WTC11 (cell line): ENCODE data around the gene ITGA2B.

Source experiments
- ETV6 ChIP-seq: sonication (generic); formaldehyde crosslinking; IDR thresholded peaks from 2 replicates; pipeline ENCODE4 v1.8.1; 2022; ENCODE audit warnings: mild to moderate bottlenecking, missing genetic modification reagents
- FOXJ3 ChIP-seq: sonication (generic); formaldehyde crosslinking; IDR thresholded peaks from 2 replicates; pipeline ENCODE4 v1.9.0; 2021; ENCODE audit warnings: missing genetic modification reagents, mild to moderate bottlenecking, borderline replicate concordance
- JUN ChIP-seq: sonication (generic); formaldehyde crosslinking; IDR thresholded peaks from 2 replicates; pipeline ENCODE4 v1.8.0; 2023; ENCODE audit warnings: mild to moderate bottlenecking, missing genetic modification reagents
- NR2C2 ChIP-seq: sonication (generic); formaldehyde crosslinking; IDR thresholded peaks from 2 replicates; pipeline ENCODE4 v1.8.0; 2022; ENCODE audit warnings: mild to moderate bottlenecking, missing genetic modification reagents
- OVOL2 ChIP-seq: fragments of 250-450 bp; sonication (Bioruptor Pico); IDR thresholded peaks from 2 replicates; pipeline ENCODE4 v1.9.0; 2021; ENCODE audit warnings: mild to moderate bottlenecking, borderline replicate concordance
- PRRX2 ChIP-seq: fragments of 250-450 bp; sonication (Bioruptor Pico); IDR thresholded peaks from 2 replicates; pipeline ENCODE4 v1.8.0; 2021; ENCODE audit warnings: mild to moderate bottlenecking
- RELA ChIP-seq: sonication (generic); formaldehyde crosslinking; IDR thresholded peaks from 2 replicates; pipeline ENCODE4 v1.8.1; 2022; ENCODE audit warnings: missing genetic modification reagents, mild to moderate bottlenecking, borderline replicate concordance
- SMAD4 ChIP-seq: sonication (generic); formaldehyde crosslinking; IDR thresholded peaks from 2 replicates; pipeline ENCODE4 v1.8.0; 2022; ENCODE audit warnings: mild to moderate bottlenecking, missing genetic modification reagents
- SP1 ChIP-seq: sonication (generic); formaldehyde crosslinking; conservative IDR thresholded peaks from 2 replicates; pipeline ENCODE4 v1.8.1; 2022; ENCODE audit warnings: missing genetic modification reagents
- TF ChIP-seq, protein P1 (sequence below): fragments of 200-600 bp; IDR thresholded peaks from 2 replicates; pipeline ENCODE4 v1.8.0; 2022; ENCODE audit warnings: antibody characterized with exemption
- TF ChIP-seq, protein P2 (sequence below): fragments of 250-450 bp; sonication (Bioruptor Pico); IDR thresholded peaks from 2 replicates; pipeline ENCODE4 v1.9.0; 2021; ENCODE audit warnings: moderate library complexity, mild to moderate bottlenecking, inconsistent platforms, borderline replicate concordance
- TF ChIP-seq, protein P3 (sequence below): sonication (generic); formaldehyde crosslinking; IDR thresholded peaks from 2 replicates; pipeline ENCODE4 v1.8.1; 2023; ENCODE audit warnings: mild to moderate bottlenecking, moderate library complexity, missing genetic modification reagents

DNA sequence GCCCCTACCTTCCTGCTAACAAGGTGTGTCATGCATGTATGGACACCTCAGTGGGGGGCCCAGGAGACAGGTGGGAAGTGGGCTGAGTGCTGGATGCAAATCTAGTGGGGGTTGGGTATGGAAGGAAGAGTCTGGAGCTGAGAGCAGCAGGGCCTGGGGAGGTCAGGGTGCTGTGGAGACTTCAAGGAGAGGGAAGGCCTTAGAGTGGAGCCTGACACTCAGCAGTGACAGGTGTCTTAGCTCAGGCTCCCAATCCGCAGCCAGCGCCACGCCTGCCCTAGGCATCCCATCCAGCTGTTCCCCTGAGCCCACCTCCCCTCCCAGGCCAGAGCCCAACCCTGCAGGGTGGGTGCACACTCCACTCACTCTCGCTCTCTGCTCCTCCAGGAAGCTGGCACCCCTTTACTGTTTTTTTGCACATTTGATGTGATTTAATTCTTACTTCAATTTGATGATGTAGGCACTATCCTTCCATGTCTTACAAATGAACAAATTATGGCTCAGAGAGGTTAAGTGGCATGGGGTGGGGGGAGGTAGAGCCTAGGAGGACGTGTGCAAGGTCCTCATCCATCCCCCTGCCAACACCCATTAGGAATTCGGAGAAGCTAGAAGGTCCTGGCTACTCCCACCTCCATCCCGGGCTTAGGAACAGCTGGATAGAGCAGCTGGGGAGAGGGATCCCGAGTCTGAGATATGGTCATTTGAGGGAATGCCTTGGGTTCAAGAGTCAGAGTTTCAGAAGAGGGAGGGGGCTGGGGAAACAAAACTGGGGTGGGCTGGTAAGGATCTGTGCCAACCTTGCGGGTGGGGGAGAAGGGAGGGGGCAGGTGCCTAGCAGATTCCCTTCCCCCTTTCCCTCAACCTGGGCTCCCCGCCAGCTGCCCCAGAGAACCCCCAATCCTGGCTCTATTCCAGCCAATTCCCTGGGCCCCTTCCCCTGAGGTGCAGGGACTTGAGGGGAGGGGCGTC is 27.9 kb downstream of the ITGA2B start:
- TF ChIP-seq OVOL2, result no peak
- TF ChIP-seq, protein P1, sequence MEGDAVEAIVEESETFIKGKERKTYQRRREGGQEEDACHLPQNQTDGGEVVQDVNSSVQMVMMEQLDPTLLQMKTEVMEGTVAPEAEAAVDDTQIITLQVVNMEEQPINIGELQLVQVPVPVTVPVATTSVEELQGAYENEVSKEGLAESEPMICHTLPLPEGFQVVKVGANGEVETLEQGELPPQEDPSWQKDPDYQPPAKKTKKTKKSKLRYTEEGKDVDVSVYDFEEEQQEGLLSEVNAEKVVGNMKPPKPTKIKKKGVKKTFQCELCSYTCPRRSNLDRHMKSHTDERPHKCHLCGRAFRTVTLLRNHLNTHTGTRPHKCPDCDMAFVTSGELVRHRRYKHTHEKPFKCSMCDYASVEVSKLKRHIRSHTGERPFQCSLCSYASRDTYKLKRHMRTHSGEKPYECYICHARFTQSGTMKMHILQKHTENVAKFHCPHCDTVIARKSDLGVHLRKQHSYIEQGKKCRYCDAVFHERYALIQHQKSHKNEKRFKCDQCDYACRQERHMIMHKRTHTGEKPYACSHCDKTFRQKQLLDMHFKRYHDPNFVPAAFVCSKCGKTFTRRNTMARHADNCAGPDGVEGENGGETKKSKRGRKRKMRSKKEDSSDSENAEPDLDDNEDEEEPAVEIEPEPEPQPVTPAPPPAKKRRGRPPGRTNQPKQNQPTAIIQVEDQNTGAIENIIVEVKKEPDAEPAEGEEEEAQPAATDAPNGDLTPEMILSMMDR, result no peak
- TF ChIP-seq ETV6 (CRISPR knock-in tag), result no peak
- no peak for TF ChIP-seq PRRX2 (CRISPR knock-in tag)
- no peak for TF ChIP-seq SMAD4 (CRISPR knock-in tag)
- TF ChIP-seq RELA (CRISPR knock-in tag), result no peak
- TF ChIP-seq, protein P2, sequence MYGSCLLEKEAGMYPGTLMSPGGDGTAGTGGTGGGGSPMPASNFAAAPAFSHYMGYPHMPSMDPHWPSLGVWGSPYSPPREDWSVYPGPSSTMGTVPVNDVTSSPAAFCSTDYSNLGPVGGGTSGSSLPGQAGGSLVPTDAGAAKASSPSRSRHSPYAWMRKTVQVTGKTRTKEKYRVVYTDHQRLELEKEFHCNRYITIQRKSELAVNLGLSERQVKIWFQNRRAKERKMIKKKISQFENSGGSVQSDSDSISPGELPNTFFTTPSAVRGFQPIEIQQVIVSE (CRISPR knock-in tag), result no peak
- no peak for TF ChIP-seq NR2C2
- TF ChIP-seq FOXJ3, result no peak
- TF ChIP-seq, protein P3, sequence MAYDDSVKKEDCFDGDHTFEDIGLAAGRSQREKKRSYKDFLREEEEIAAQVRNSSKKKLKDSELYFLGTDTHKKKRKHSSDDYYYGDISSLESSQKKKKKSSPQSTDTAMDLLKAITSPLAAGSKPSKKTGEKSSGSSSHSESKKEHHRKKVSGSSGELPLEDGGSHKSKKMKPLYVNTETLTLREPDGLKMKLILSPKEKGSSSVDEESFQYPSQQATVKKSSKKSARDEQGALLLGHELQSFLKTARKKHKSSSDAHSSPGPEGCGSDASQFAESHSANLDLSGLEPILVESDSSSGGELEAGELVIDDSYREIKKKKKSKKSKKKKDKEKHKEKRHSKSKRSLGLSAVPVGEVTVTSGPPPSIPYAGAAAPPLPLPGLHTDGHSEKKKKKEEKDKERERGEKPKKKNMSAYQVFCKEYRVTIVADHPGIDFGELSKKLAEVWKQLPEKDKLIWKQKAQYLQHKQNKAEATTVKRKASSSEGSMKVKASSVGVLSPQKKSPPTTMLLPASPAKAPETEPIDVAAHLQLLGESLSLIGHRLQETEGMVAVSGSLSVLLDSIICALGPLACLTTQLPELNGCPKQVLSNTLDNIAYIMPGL (CRISPR knock-in tag), result no peak
- no peak for TF ChIP-seq JUN (CRISPR knock-in tag)
- TF ChIP-seq SP1, result no peak
